ENCODE results near the gene DPYSL3.

Gene DPYSL3

GRCh38 chr5:147360816-147361215 is 149.1 kb downstream of the DPYSL3 start:
- TF ChIP-seq CTCF (IDR thresholded peaks at IDR 0.05; ENCODE audit: unreplicated experiment in 3 of 3) = no peak
- Mint-ChIP-seq H3K27me3 (ENCODE audit: low read depth) (no peaks in the 10 kb centered on the region), H3K9me3 (no peaks in the 10 kb centered on the region), H3K36me3 (ENCODE audit: low read depth) (peaks cover 4% of the 10 kb centered on the region), H3K4me1 (peaks cover 6% of the 10 kb centered on the region), H3K4me3 (no peak overlapping the region), H3K27ac (no peak overlapping the region)

GRCh38 chr5:147359581-147359980 is 150.3 kb downstream of the DPYSL3 start:
- Mint-ChIP-seq H3K4me1 (peaks cover 6% of the 10 kb centered on the region), H3K27ac (no peak overlapping the region), H3K4me3 (no peak overlapping the region), H3K36me3 (ENCODE audit: low read depth) (peaks cover 4% of the 10 kb centered on the region), H3K9me3 (no peaks in the 10 kb centered on the region), H3K27me3 (ENCODE audit: low read depth) (peaks cover 5% of the 10 kb centered on the region)
- no peak for TF ChIP-seq CTCF (IDR thresholded peaks at IDR 0.05; ENCODE audit: unreplicated experiment in 3 of 3)

- Mint-ChIP-seq H3K36me3 (ENCODE audit: low read depth) (peaks cover 1% of the 10 kb centered on the region), H3K4me3 (no peak overlapping the region), H3K27ac (no peak overlapping the region), H3K27me3 (ENCODE audit: low read depth) (peaks cover 5% of the 10 kb centered on the region), H3K4me1 (peaks cover 6% of the 10 kb centered on the region), H3K9me3 (no peaks in the 10 kb centered on the region)
- TF ChIP-seq CTCF (IDR thresholded peaks at IDR 0.05; ENCODE audit: unreplicated experiment in 3 of 3) = no peak
Measured at GRCh38 chr5:147359101-147359500, 150.8 kb downstream of the DPYSL3 start.

GRCh38 chr5:147349241-147349640 is 160.6 kb downstream of the DPYSL3 start:
- no peaks in the 10 kb centered on the region for H3K36me3 Mint-ChIP-seq (ENCODE audit: low read depth)
- H3K27ac Mint-ChIP-seq = no peak overlapping the region
- no peaks in the 10 kb centered on the region for H3K9me3 Mint-ChIP-seq
- no peaks in the 10 kb centered on the region for H3K4me1 Mint-ChIP-seq
- no peak for TF ChIP-seq CTCF (IDR thresholded peaks at IDR 0.05; ENCODE audit: unreplicated experiment in 3 of 3)
- H3K27me3 Mint-ChIP-seq (ENCODE audit: low read depth) = peaks cover 4% of the 10 kb centered on the region
- no peak overlapping the region for H3K4me3 Mint-ChIP-seq

GRCh38 chr5:147348451-147348850 is 161.4 kb downstream of the DPYSL3 start:
- no peaks in the 10 kb centered on the region for H3K9me3 Mint-ChIP-seq
- peaks cover 4% of the 10 kb centered on the region for H3K27me3 Mint-ChIP-seq (ENCODE audit: low read depth)
- no peaks in the 10 kb centered on the region for H3K4me1 Mint-ChIP-seq
- TF ChIP-seq CTCF (IDR thresholded peaks at IDR 0.05; ENCODE audit: unreplicated experiment in 3 of 3) = no peak
- H3K27ac Mint-ChIP-seq = no peak overlapping the region
- no peaks in the 10 kb centered on the region for H3K36me3 Mint-ChIP-seq (ENCODE audit: low read depth)
- H3K4me3 Mint-ChIP-seq = no peak overlapping the region

- Mint-ChIP-seq H3K4me1 (no peaks in the 10 kb centered on the region), H3K27me3 (ENCODE audit: low read depth) (peaks cover 4% of the 10 kb centered on the region), H3K9me3 (no peaks in the 10 kb centered on the region), H3K27ac (no peak overlapping the region), H3K36me3 (ENCODE audit: low read depth) (no peaks in the 10 kb centered on the region), H3K4me3 (no peak overlapping the region)
- no peak for TF ChIP-seq CTCF (IDR thresholded peaks at IDR 0.05; ENCODE audit: unreplicated experiment in 3 of 3)
Measured at GRCh38 chr5:147348046-147348445, 161.8 kb downstream of the DPYSL3 start.
